ENCODE measurements around the gene EIF4B. TPM values are rescaled to one million over a fixed set of nuclear protein-coding genes. Genes with fewer than 3 reads are reported as not detected.

EIF4B gene
- polyA plus RNA-seq, 1 of the 3 experiments (the other 2 are of a cell fraction), result 267 TPM

- TF ChIP-seq TEAD4 (IDR thresholded peaks at IDR 0.05; ENCODE audit: borderline replicate concordance, insufficient read depth) (no peak), ELF1 (IDR thresholded peaks at IDR 0.05) (no peak), YY1 (IDR thresholded peaks at IDR 0.05; ENCODE audit: low read depth) (no peak), POLR2AphosphoS5 (IDR thresholded peaks at IDR 0.05; ENCODE audit: low read depth, low read length) (no peak), SIN3A (IDR thresholded peaks at IDR 0.05; ENCODE audit: borderline replicate concordance, low read depth, low read length) (no peak), SMC3 (IDR thresholded peaks at IDR 0.05; ENCODE audit: low read depth, low read length) (no peak), MAX (IDR thresholded peaks at IDR 0.05; ENCODE audit: low read depth) (no peak), NFIC (IDR thresholded peaks at IDR 0.05; ENCODE audit: borderline replicate concordance) (no peak), FOSL2 (IDR thresholded peaks at IDR 0.05; ENCODE audit: borderline replicate concordance, low read depth) (no peak)
Measured at GRCh38 chr12:53034459-53034858, 28.2 kb downstream of the EIF4B start (continued).

- H3K9ac ChIP-seq, result no peak overlapping the region
- H3K4me1 ChIP-seq (ENCODE audit: control insufficient read depth in 1 of 2, insufficient read depth in 2 of 2, low read depth in 1 of 2, low read length in 1 of 2), result no peaks in the 10 kb centered on the region
- ChIA-PET POLR2A (no interaction called here), CTCF (interaction anchor here (1.2 to 6.5 kb wide), 2 partner anchors 11 to 29 kb away, joined by 4 to 47 read pairs; partner anchors contain the start of gene TNS2)
- no peaks in the 10 kb centered on the region for H3K9me2 ChIP-seq
- DNase-seq, result no peak
- H3K27me3 ChIP-seq (ENCODE audit: insufficient read depth), result no peaks in the 10 kb centered on the region
- no peak overlapping the region for H3K4me3 ChIP-seq (ENCODE audit: low read depth in 2 of 2, low read length in 1 of 2)
- H3K27ac ChIP-seq (ENCODE audit: low read depth in 2 of 2, low read length in 1 of 2), result no peak overlapping the region
- no peak overlapping the region for H2AFZ ChIP-seq (ENCODE audit: low read depth)
- H3K79me2 ChIP-seq (ENCODE audit: insufficient read depth), result peaks cover 29% of the 10 kb centered on the region
- H3K36me3 ChIP-seq (replicated peaks in 1 of 2; ENCODE audit: control insufficient read depth in 1 of 2, insufficient read depth in 2 of 2, low read length in 1 of 2), result peaks cover 55 to 71% of the 10 kb centered on the region in 2 experiments
- 97% methylated on average over 3 of the region's 3 CpGs for WGBS (ENCODE audit: low lambda C conversion rate)
- no peaks in the 10 kb centered on the region for H3K9me3 ChIP-seq
- TF ChIP-seq MEF2A (IDR thresholded peaks at IDR 0.05; ENCODE audit: borderline replicate concordance, low read depth), result no peak
- TF ChIP-seq TAF1 (IDR thresholded peaks at IDR 0.05; ENCODE audit: borderline replicate concordance, low read depth, low read length), result no peak
- no peak for TF ChIP-seq GATA2 (CRISPR knock-in tag; IDR thresholded peaks at IDR 0.05)
- TF ChIP-seq PBX3 (IDR thresholded peaks at IDR 0.05), result no peak
- no peak for TF ChIP-seq NRF1 (IDR thresholded peaks at IDR 0.05; ENCODE audit: low read depth, low read length)
- TF ChIP-seq JUND (IDR thresholded peaks at IDR 0.05), result no peak
- TF ChIP-seq POLR2AphosphoS5 (IDR thresholded peaks at IDR 0.05; ENCODE audit: low read depth, low read length), result no peak
- TF ChIP-seq REST (IDR thresholded peaks at IDR 0.05; ENCODE audit: low read depth, low read length), result no peak
- TF ChIP-seq SMC3 (IDR thresholded peaks at IDR 0.05; ENCODE audit: low read depth, low read length), result no peak
- no peak for TF ChIP-seq SIN3A (IDR thresholded peaks at IDR 0.05; ENCODE audit: borderline replicate concordance, low read depth, low read length)
- TF ChIP-seq RFX5 (IDR thresholded peaks at IDR 0.05; ENCODE audit: low read length), result no peak
- TF ChIP-seq RAD21 (IDR thresholded peaks at IDR 0.05; ENCODE audit: low read length), result no peak
- H3K4me2 ChIP-seq, result no peak overlapping the region
- peaks cover 32% of the 10 kb centered on the region for H3F3A ChIP-seq (replicated peaks; ENCODE audit: insufficient read depth)
- no peaks in the 10 kb centered on the region for H4K20me1 ChIP-seq (ENCODE audit: insufficient read depth)
Measured at GRCh38 chr12:53036802-53037201, 30.5 kb downstream of the EIF4B start.
